ENCODE data around the gene NHLRC3. TPM values are rescaled to one million over a fixed set of nuclear protein-coding genes. Genes with fewer than 3 reads are reported as not detected.

NHLRC3 gene
- total and polyA plus RNA-seq, 8 donors, result 26.2 to 75.6 (median 67.2) TPM

GRCh38 chr13:39048806-39049205 lies 10.6 kb downstream of the NHLRC3 start:
- DNase-seq (no peak), ATAC-seq (no peak)
- no peak overlapping the region for H3K27ac ChIP-seq
- peaks cover 0 to 14% of the 10 kb centered on the region in 2 donors for H3K36me3 ChIP-seq
- H3K27me3 ChIP-seq, result no peaks in the 10 kb centered on the region
- H3K9me3 ChIP-seq, result no peaks in the 10 kb centered on the region
- intact Hi-C loops (cut with DNase I), result no loop called here
- no peaks in the 10 kb centered on the region for H3K4me1 ChIP-seq
- H3K4me3 ChIP-seq, result no peak overlapping the region
- TF ChIP-seq, protein P1, sequence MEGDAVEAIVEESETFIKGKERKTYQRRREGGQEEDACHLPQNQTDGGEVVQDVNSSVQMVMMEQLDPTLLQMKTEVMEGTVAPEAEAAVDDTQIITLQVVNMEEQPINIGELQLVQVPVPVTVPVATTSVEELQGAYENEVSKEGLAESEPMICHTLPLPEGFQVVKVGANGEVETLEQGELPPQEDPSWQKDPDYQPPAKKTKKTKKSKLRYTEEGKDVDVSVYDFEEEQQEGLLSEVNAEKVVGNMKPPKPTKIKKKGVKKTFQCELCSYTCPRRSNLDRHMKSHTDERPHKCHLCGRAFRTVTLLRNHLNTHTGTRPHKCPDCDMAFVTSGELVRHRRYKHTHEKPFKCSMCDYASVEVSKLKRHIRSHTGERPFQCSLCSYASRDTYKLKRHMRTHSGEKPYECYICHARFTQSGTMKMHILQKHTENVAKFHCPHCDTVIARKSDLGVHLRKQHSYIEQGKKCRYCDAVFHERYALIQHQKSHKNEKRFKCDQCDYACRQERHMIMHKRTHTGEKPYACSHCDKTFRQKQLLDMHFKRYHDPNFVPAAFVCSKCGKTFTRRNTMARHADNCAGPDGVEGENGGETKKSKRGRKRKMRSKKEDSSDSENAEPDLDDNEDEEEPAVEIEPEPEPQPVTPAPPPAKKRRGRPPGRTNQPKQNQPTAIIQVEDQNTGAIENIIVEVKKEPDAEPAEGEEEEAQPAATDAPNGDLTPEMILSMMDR (IDR thresholded peaks at IDR 0.05), result no peak

GRCh38 chr13:39049274-39049673 lies 11.0 kb downstream of the NHLRC3 start:
- no peaks in the 10 kb centered on the region for H3K9me3 ChIP-seq
- H3K36me3 ChIP-seq, result peaks cover 0 to 14% of the 10 kb centered on the region in 2 donors
- H3K27me3 ChIP-seq, result no peaks in the 10 kb centered on the region
- intact Hi-C loops (cut with DNase I), result no loop called here
- H3K4me3 ChIP-seq, result no peak overlapping the region
- no peak overlapping the region for H3K27ac ChIP-seq
- TF ChIP-seq, protein P1 (IDR thresholded peaks at IDR 0.05), result no peak
- no peak for DNase-seq
- H3K4me1 ChIP-seq, result no peaks in the 10 kb centered on the region
- no peak for ATAC-seq

GRCh38 chr13:39051157-39051556 lies 12.9 kb downstream of the NHLRC3 start:
- Histone ChIP-seq H3K36me3 (peaks cover 0 to 6% of the 10 kb centered on the region in 2 donors), H3K27me3 (no peaks in the 10 kb centered on the region), H3K4me1 (no peaks in the 10 kb centered on the region), H3K9me3 (peaks cover 0 to 2% of the 10 kb centered on the region in 2 donors), H3K27ac (no peak overlapping the region), H3K4me3 (no peak overlapping the region)
- intact Hi-C loops (cut with DNase I), result loop anchor here in 1 of 2 donors (10.0 kb wide), 1 partner anchor 564 kb away; no protein-coding TSS in a partner anchor
- TF ChIP-seq, protein P1 (IDR thresholded peaks at IDR 0.05), result peak in 1 of 2 donors; percentile 21
- ATAC-seq, result peak; percentile 59
- DNase-seq, result peak in 1 of 4 donors; percentile 56

- Histone ChIP-seq H3K4me3 (no peak overlapping the region), H3K36me3 (no peaks in the 10 kb centered on the region), H3K9me3 (peaks cover 0 to 3% of the 10 kb centered on the region in 2 donors), H3K27ac (no peak overlapping the region), H3K4me1 (no peaks in the 10 kb centered on the region), H3K27me3 (no peaks in the 10 kb centered on the region)
- DNase-seq, result no peak
- ATAC-seq, result no peak
- TF ChIP-seq, protein P1 (IDR thresholded peaks at IDR 0.05), result no peak
- intact Hi-C loops (cut with DNase I), result loop anchor here in 1 of 2 donors (10.0 kb wide), 1 partner anchor 562 kb away; no protein-coding TSS in a partner anchor
These were observed 14.7 kb downstream of the NHLRC3 start for GRCh38 chr13:39052944-39053343.

GRCh38 chr13:39054112-39054511 lies 15.9 kb downstream of the NHLRC3 start:
- no peak overlapping the region for H3K27ac ChIP-seq
- no peaks in the 10 kb centered on the region for H3K36me3 ChIP-seq
- DNase-seq (no peak), ATAC-seq (no peak)
- TF ChIP-seq, protein P1 (IDR thresholded peaks at IDR 0.05), result no peak
- peaks cover 0 to 3% of the 10 kb centered on the region in 2 donors for H3K9me3 ChIP-seq
- no peaks in the 10 kb centered on the region for H3K4me1 ChIP-seq
- intact Hi-C loops (cut with DNase I), result loop anchor here in 1 of 2 donors (10.0 kb wide), 1 partner anchor 561 kb away; no protein-coding TSS in a partner anchor
- H3K4me3 ChIP-seq, result no peak overlapping the region
- H3K27me3 ChIP-seq, result no peaks in the 10 kb centered on the region

Data from left lung (tissue), 10 donors.